Fibroblast of mammary gland (primary cell): ENCODE results near the gene DGCR8.

Source experiments
- DNase-seq: peaks from one replicate; pipeline ENCODE4 v3.0.0-alpha.2; 2010; ENCODE audit warnings: low read depth
- H3K4me3 ChIP-seq: 2 replicates; pipeline ENCODE4 v1.5.1; 2011; ENCODE audit warnings: low read depth, mild to moderate bottlenecking, low read length, moderate library complexity; ENCODE audit not compliant: control insufficient read depth
- CTCF ChIP-seq: conservative IDR thresholded peaks from 2 replicates; pipeline ENCODE4 v1.5.1; 2011; ENCODE audit warnings: low read depth, low read length, inconsistent platforms; ENCODE audit not compliant: control insufficient read depth, insufficient read depth

The DGCR8 gene

GRCh38 chr22:20101638-20102037, 21.6 kb downstream of the DGCR8 start:
- no peak overlapping the region for H3K4me3 ChIP-seq
- no peak for DNase-seq
- no peak for TF ChIP-seq CTCF

DNA sequence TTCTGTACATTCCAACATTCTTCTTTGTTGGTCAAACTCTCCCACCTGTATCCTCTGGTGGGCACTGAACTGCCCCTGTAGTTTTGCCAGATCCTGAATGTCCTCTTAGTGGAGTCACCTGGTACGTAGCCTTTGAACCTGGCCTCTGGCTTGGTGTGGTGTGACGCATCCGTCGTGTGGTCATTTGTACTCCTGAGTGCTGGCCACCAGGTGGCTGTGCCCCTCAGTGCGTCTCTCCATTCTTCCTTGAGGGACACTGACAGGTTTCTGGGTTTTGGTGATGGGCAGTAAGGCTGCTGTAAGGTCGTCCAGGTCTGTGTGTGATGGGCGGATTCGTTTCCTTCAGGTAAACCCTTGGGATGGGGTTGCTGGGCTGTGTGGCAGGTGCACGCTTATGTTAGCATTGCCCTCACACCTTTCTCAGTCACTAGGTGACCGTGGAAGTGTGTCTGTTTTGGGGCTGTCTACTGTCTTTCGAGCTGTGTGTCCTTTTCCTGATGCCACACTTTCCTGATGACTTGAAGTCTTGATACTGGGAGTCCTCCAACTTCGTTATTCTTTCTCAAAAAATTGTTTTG, 22.3 kb downstream of the DGCR8 start:
- DNase-seq, result no peak
- no peak for TF ChIP-seq CTCF
- no peak overlapping the region for H3K4me3 ChIP-seq

- no peak overlapping the region for H3K4me3 ChIP-seq
- DNase-seq, result no peak
- no peak for TF ChIP-seq CTCF
Measured at GRCh38 chr22:20105456-20106204, 25.6 kb downstream of the DGCR8 start.

GRCh38 chr22:20106205-20106848, 26.3 kb downstream of the DGCR8 start:
- DNase-seq, result no peak
- no peak for TF ChIP-seq CTCF
- H3K4me3 ChIP-seq, result no peak overlapping the region

GRCh38 chr22:20106849-20107237, 26.8 kb downstream of the DGCR8 start:
- H3K4me3 ChIP-seq, result no peak overlapping the region
- DNase-seq, result no peak
- TF ChIP-seq CTCF, result no peak

GRCh38 chr22:20107471-20107901, 27.4 kb downstream of the DGCR8 start:
- TF ChIP-seq CTCF, result no peak
- no peak for DNase-seq

More at GRCh38 chr22:20107471-20107901, 27.4 kb downstream of the DGCR8 start:
- H3K4me3 ChIP-seq, result no peak overlapping the region
